Measurements from ENCODE around the gene KRTAP4-4. TPM values are rescaled to one million over a fixed set of nuclear protein-coding genes. Genes with fewer than 3 reads are reported as not detected.

The KRTAP4-4 gene
- total and polyA plus RNA-seq, 10 of the 15 experiments (the other 5 are each of a cell fraction or from before 2014, with no cell fraction given), result not detected

- DNase-seq (ENCODE audit: low read depth, low spot score) (no peak), ATAC-seq (no peak), FAIRE-seq (no peak)
- H3K9me3 ChIP-seq (replicated peaks; ENCODE audit: control insufficient read depth, insufficient read depth, low read length), result no peaks in the 10 kb centered on the region
- ChIA-PET POLR2A (no interaction called here), RAD21 (ENCODE audit: unreplicated experiment) (no interaction called here), SMC1A (ENCODE audit: uncharacterized antibody, unreplicated experiment) (no interaction called here), CTCF (no interaction called here)
- WGBS (ENCODE audit: insufficient coverage, insufficient replicate concordance, low lambda C conversion rate, missing lambda C conversion rate), result 24% methylated on average over 2 of the region's 2 CpGs
- no peaks in the 10 kb centered on the region for H3K27me3 ChIP-seq (replicated peaks in 1 of 2; ENCODE audit: control insufficient read depth in 2 of 2, insufficient read depth in 2 of 2, low read length in 1 of 2)
- no peak overlapping the region for H3K9ac ChIP-seq (ENCODE audit: control insufficient read depth, insufficient read depth, low read length)
- H3K36me3 ChIP-seq (ENCODE audit: control insufficient read depth in 2 of 2, insufficient read depth in 2 of 2, low read length in 1 of 2), result no peaks in the 10 kb centered on the region
- no TSS peak for BruUV-seq (replicated peaks)
- H4K20me1 ChIP-seq (ENCODE audit: control insufficient read depth, insufficient read depth), result no peaks in the 10 kb centered on the region
- H2AFZ ChIP-seq (ENCODE audit: control insufficient read depth, low read depth, low read length), result no peak overlapping the region
- H3K4me1 ChIP-seq (ENCODE audit: control insufficient read depth, insufficient read depth, low read length), result no peaks in the 10 kb centered on the region
- TF ChIP-seq NFYA (IDR thresholded peaks at IDR 0.05; ENCODE audit: borderline replicate concordance, low read depth, low read length) (no peak), IKZF1 (conservative IDR thresholded peaks at IDR 0.05) (no peak), CREM (IDR thresholded peaks at IDR 0.05; ENCODE audit: low read depth) (no peak), BCL11A (IDR thresholded peaks at IDR 0.05; ENCODE audit: low read depth, low read length) (no peak), SMC3 (IDR thresholded peaks at IDR 0.05; ENCODE audit: borderline replicate concordance, low read length) (no peak), GATAD2B (conservative IDR thresholded peaks at IDR 0.05; ENCODE audit: low read depth) (no peak), ETV6 (conservative IDR thresholded peaks at IDR 0.05 in 1 of 2, IDR thresholded peaks at IDR 0.05 in 1 of 2; ENCODE audit: borderline replicate concordance in 1 of 2, low read depth in 1 of 2) (no peak), CHD2 (IDR thresholded peaks at IDR 0.05; ENCODE audit: borderline replicate concordance, low read depth, low read length) (no peak), ESRRA (IDR thresholded peaks at IDR 0.05; ENCODE audit: low read length) (no peak), FOXM1 (IDR thresholded peaks at IDR 0.05; ENCODE audit: low read depth, low read length) (no peak), ATF2 (IDR thresholded peaks at IDR 0.05; ENCODE audit: low read length) (no peak), HDAC6 (IDR thresholded peaks at IDR 0.05; ENCODE audit: unreplicated experiment) (no peak)
- in situ Hi-C loops (cut with MboI) (no loop called here), intact Hi-C loops (cut with micrococcal nuclease; ENCODE audit: unreplicated experiment) (no loop called here)
- H3K4me2 ChIP-seq (ENCODE audit: control insufficient read depth, insufficient read depth), result no peak overlapping the region
- no peak overlapping the region for H3K4me3 ChIP-seq
- H3K79me2 ChIP-seq (ENCODE audit: control insufficient read depth, insufficient read depth, low read length), result no peaks in the 10 kb centered on the region
- H3K27ac ChIP-seq (ENCODE audit: control insufficient read depth, insufficient read depth), result no peak overlapping the region
Observed at GRCh38 chr17:41111151-41111885, 49.2 kb downstream of the KRTAP4-4 start.

Small RNA genes within 50 kb of the gene (small RNA-seq; reads per million reads assigned to genes)
- not detected for gene KRTAP4-17P

Other genes starting within 250 kb of the KRTAP4-4 start
Only the 7 nearest of the 40 such genes appear.
- gene KRTAP4-12, start 36.6 kb downstream of the KRTAP4-4 start, total RNA-seq (2014; rRNA removed), result not detected in 2 replicates
- gene KRTAP4-12, start 36.6 kb downstream of the KRTAP4-4 start, total RNA-seq (2014; rRNA removed; fragmentation: Illumina TruSeq; extraction: Trizol), result not detected in 2 replicates
- not detected in 2 replicates for gene KRTAP4-12, start 36.6 kb downstream of the KRTAP4-4 start, total RNA-seq (2021)
- not detected in 2 replicates for gene KRTAP4-12, start 36.6 kb downstream of the KRTAP4-4 start, polyA plus RNA-seq (2011; rRNA removed)
- gene KRTAP4-12, start 36.6 kb downstream of the KRTAP4-4 start, polyA plus RNA-seq (2014; fragmentation: Illumina TruSeq; extraction: Trizol), result not detected in 2 replicates
- not detected for gene KRTAP4-12, start 36.6 kb downstream of the KRTAP4-4 start, polyA plus RNA-seq (2014; fragmentation: Nextera tagmentation; extraction: Ambion mirVana)
- not detected in 2 replicates for gene KRTAP4-12, start 36.6 kb downstream of the KRTAP4-4 start, polyA plus RNA-seq (2014; rRNA removed)
- not detected for gene KRTAP4-12, start 36.6 kb downstream of the KRTAP4-4 start, polyA plus RNA-seq (2016; fragmentation: Nextera tagmentation; extraction: Ambion mirVana)
- gene KRTAP4-6, start 20.2 kb downstream of the KRTAP4-4 start, total RNA-seq (2014; rRNA removed), result not detected in 2 replicates
- gene KRTAP4-6, start 20.2 kb downstream of the KRTAP4-4 start, total RNA-seq (2014; rRNA removed; fragmentation: Illumina TruSeq; extraction: Trizol), result not detected in 2 replicates
- not detected in 2 replicates for gene KRTAP4-6, start 20.2 kb downstream of the KRTAP4-4 start, total RNA-seq (2021)
- not detected in 2 replicates for gene KRTAP4-6, start 20.2 kb downstream of the KRTAP4-4 start, polyA plus RNA-seq (2011; rRNA removed)
- not detected in 2 replicates for gene KRTAP4-6, start 20.2 kb downstream of the KRTAP4-4 start, polyA plus RNA-seq (2014; fragmentation: Illumina TruSeq; extraction: Trizol)
- gene KRTAP4-6, start 20.2 kb downstream of the KRTAP4-4 start, polyA plus RNA-seq (2014; fragmentation: Nextera tagmentation; extraction: Ambion mirVana), result not detected
- not detected in 2 replicates for gene KRTAP4-6, start 20.2 kb downstream of the KRTAP4-4 start, polyA plus RNA-seq (2014; rRNA removed)
- gene KRTAP4-6, start 20.2 kb downstream of the KRTAP4-4 start, polyA plus RNA-seq (2016; fragmentation: Nextera tagmentation; extraction: Ambion mirVana), result not detected
- gene KRTAP4-5, start 10.9 kb downstream of the KRTAP4-4 start, total RNA-seq (2014; rRNA removed), result not detected in 2 replicates
- not detected in 2 replicates for gene KRTAP4-5, start 10.9 kb downstream of the KRTAP4-4 start, total RNA-seq (2014; rRNA removed; fragmentation: Illumina TruSeq; extraction: Trizol)
- not detected in 2 replicates for gene KRTAP4-5, start 10.9 kb downstream of the KRTAP4-4 start, total RNA-seq (2021)
- gene KRTAP4-5, start 10.9 kb downstream of the KRTAP4-4 start, polyA plus RNA-seq (2011; rRNA removed), result not detected in 2 replicates
- gene KRTAP4-5, start 10.9 kb downstream of the KRTAP4-4 start, polyA plus RNA-seq (2014; fragmentation: Illumina TruSeq; extraction: Trizol), result not detected in 2 replicates
- not detected for gene KRTAP4-5, start 10.9 kb downstream of the KRTAP4-4 start, polyA plus RNA-seq (2014; fragmentation: Nextera tagmentation; extraction: Ambion mirVana)
- gene KRTAP4-5, start 10.9 kb downstream of the KRTAP4-4 start, polyA plus RNA-seq (2014; rRNA removed), result not detected in 2 replicates
- not detected for gene KRTAP4-5, start 10.9 kb downstream of the KRTAP4-4 start, polyA plus RNA-seq (2016; fragmentation: Nextera tagmentation; extraction: Ambion mirVana)
- gene KRTAP4-3, start 7.5 kb upstream of the KRTAP4-4 start, total RNA-seq (2014; rRNA removed), result not detected in 2 replicates
- gene KRTAP4-3, start 7.5 kb upstream of the KRTAP4-4 start, total RNA-seq (2014; rRNA removed; fragmentation: Illumina TruSeq; extraction: Trizol), result not detected in 2 replicates
- not detected in 2 replicates for gene KRTAP4-3, start 7.5 kb upstream of the KRTAP4-4 start, total RNA-seq (2021)
- not detected in 2 replicates for gene KRTAP4-3, start 7.5 kb upstream of the KRTAP4-4 start, polyA plus RNA-seq (2011; rRNA removed)
- not detected in 2 replicates for gene KRTAP4-3, start 7.5 kb upstream of the KRTAP4-4 start, polyA plus RNA-seq (2014; fragmentation: Illumina TruSeq; extraction: Trizol)
- gene KRTAP4-3, start 7.5 kb upstream of the KRTAP4-4 start, polyA plus RNA-seq (2014; fragmentation: Nextera tagmentation; extraction: Ambion mirVana), result not detected
- gene KRTAP4-3, start 7.5 kb upstream of the KRTAP4-4 start, polyA plus RNA-seq (2014; rRNA removed), result not detected in 2 replicates
- gene KRTAP4-3, start 7.5 kb upstream of the KRTAP4-4 start, polyA plus RNA-seq (2016; fragmentation: Nextera tagmentation; extraction: Ambion mirVana), result not detected
- gene KRTAP4-2, start 17.5 kb upstream of the KRTAP4-4 start, total RNA-seq (2014; rRNA removed), result not detected in 2 replicates
- gene KRTAP4-2, start 17.5 kb upstream of the KRTAP4-4 start, total RNA-seq (2014; rRNA removed; fragmentation: Illumina TruSeq; extraction: Trizol), result not detected in 2 replicates
- gene KRTAP4-2, start 17.5 kb upstream of the KRTAP4-4 start, total RNA-seq (2021), result not detected in 2 replicates
- not detected in 2 replicates for gene KRTAP4-2, start 17.5 kb upstream of the KRTAP4-4 start, polyA plus RNA-seq (2011; rRNA removed)
- gene KRTAP4-2, start 17.5 kb upstream of the KRTAP4-4 start, polyA plus RNA-seq (2014; fragmentation: Illumina TruSeq; extraction: Trizol), result not detected in 2 replicates
- gene KRTAP4-2, start 17.5 kb upstream of the KRTAP4-4 start, polyA plus RNA-seq (2014; fragmentation: Nextera tagmentation; extraction: Ambion mirVana), result not detected
- not detected in 2 replicates for gene KRTAP4-2, start 17.5 kb upstream of the KRTAP4-4 start, polyA plus RNA-seq (2014; rRNA removed)
- not detected for gene KRTAP4-2, start 17.5 kb upstream of the KRTAP4-4 start, polyA plus RNA-seq (2016; fragmentation: Nextera tagmentation; extraction: Ambion mirVana)
- gene KRTAP4-1, start 24.2 kb upstream of the KRTAP4-4 start, total RNA-seq (2014; rRNA removed), result not detected in 2 replicates
- gene KRTAP4-1, start 24.2 kb upstream of the KRTAP4-4 start, total RNA-seq (2014; rRNA removed; fragmentation: Illumina TruSeq; extraction: Trizol), result not detected in 2 replicates
- not detected in 2 replicates for gene KRTAP4-1, start 24.2 kb upstream of the KRTAP4-4 start, total RNA-seq (2021)
- not detected in 2 replicates for gene KRTAP4-1, start 24.2 kb upstream of the KRTAP4-4 start, polyA plus RNA-seq (2011; rRNA removed)
- not detected in 2 replicates for gene KRTAP4-1, start 24.2 kb upstream of the KRTAP4-4 start, polyA plus RNA-seq (2014; fragmentation: Illumina TruSeq; extraction: Trizol)
- not detected for gene KRTAP4-1, start 24.2 kb upstream of the KRTAP4-4 start, polyA plus RNA-seq (2014; fragmentation: Nextera tagmentation; extraction: Ambion mirVana)
- not detected in 2 replicates for gene KRTAP4-1, start 24.2 kb upstream of the KRTAP4-4 start, polyA plus RNA-seq (2014; rRNA removed)
- gene KRTAP4-1, start 24.2 kb upstream of the KRTAP4-4 start, polyA plus RNA-seq (2016; fragmentation: Nextera tagmentation; extraction: Ambion mirVana), result not detected
- gene KRTAP9-1, start 29.1 kb upstream of the KRTAP4-4 start, total RNA-seq (2014; rRNA removed), result not detected in 2 replicates
- gene KRTAP9-1, start 29.1 kb upstream of the KRTAP4-4 start, total RNA-seq (2014; rRNA removed; fragmentation: Illumina TruSeq; extraction: Trizol), result not detected in 2 replicates
- not detected in 2 replicates for gene KRTAP9-1, start 29.1 kb upstream of the KRTAP4-4 start, total RNA-seq (2021)
- gene KRTAP9-1, start 29.1 kb upstream of the KRTAP4-4 start, polyA plus RNA-seq (2011; rRNA removed), result not detected in 2 replicates
- gene KRTAP9-1, start 29.1 kb upstream of the KRTAP4-4 start, polyA plus RNA-seq (2014; fragmentation: Illumina TruSeq; extraction: Trizol), result not detected in 2 replicates
- not detected for gene KRTAP9-1, start 29.1 kb upstream of the KRTAP4-4 start, polyA plus RNA-seq (2014; fragmentation: Nextera tagmentation; extraction: Ambion mirVana)
- gene KRTAP9-1, start 29.1 kb upstream of the KRTAP4-4 start, polyA plus RNA-seq (2014; rRNA removed), result not detected in 2 replicates
- not detected for gene KRTAP9-1, start 29.1 kb upstream of the KRTAP4-4 start, polyA plus RNA-seq (2016; fragmentation: Nextera tagmentation; extraction: Ambion mirVana)